ENCODE measurements around the gene FANCC.

The FANCC gene

DNA sequence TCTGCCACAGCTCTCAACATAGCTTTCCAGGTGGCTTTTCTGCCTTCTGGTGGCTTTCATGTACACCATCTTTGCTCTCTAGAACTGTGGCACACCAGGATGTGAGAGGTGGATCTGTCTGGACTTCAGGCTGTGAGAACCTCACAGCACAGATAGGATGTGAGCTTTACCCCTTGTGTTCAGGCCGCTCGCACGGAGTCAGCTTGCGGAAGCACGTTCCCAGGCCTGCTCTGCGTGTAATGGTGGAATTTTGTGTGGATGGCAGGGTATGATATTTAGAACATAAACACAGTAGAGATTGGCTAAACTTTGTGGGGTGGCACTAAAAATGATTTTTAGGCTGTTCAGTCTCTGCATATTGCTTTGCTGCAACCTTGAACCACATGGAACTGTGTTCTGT is 250.5 kb downstream of the FANCC start:
- Histone ChIP-seq H3K4me2 (ENCODE audit: insufficient read depth, low read length) (no peak overlapping the region), H3K4me1 (ENCODE audit: insufficient read depth, low read length) (no peaks in the 10 kb centered on the region), H4K20me1 (ENCODE audit: insufficient read depth, low read length) (no peaks in the 10 kb centered on the region), H3K9me3 (ENCODE audit: insufficient read depth, low read length, severe bottlenecking) (no peaks in the 10 kb centered on the region), H3K27me3 (ENCODE audit: insufficient read depth, low read length, poor library complexity) (no peaks in the 10 kb centered on the region), H3K79me2 (ENCODE audit: insufficient read depth, low read length) (no peaks in the 10 kb centered on the region), H3K36me3 (ENCODE audit: insufficient read depth, low read length) (no peaks in the 10 kb centered on the region), H2AFZ (ENCODE audit: low read depth, low read length) (no peak overlapping the region), H3K9ac (ENCODE audit: low read depth, low read length) (no peak overlapping the region), H3K27ac (ENCODE audit: low read length) (no peak overlapping the region), H3K4me3 (ENCODE audit: low read depth in 1 of 2, low read length in 2 of 2) (no peak overlapping the region)
- DNase-seq (no peak), ATAC-seq (ENCODE audit: insufficient read depth, low read depth) (no peak)
- TF ChIP-seq EZH2 (IDR thresholded peaks at IDR 0.05; ENCODE audit: borderline replicate concordance, low read depth, low read length, severe bottlenecking) = no peak
- TF ChIP-seq, protein P1, sequence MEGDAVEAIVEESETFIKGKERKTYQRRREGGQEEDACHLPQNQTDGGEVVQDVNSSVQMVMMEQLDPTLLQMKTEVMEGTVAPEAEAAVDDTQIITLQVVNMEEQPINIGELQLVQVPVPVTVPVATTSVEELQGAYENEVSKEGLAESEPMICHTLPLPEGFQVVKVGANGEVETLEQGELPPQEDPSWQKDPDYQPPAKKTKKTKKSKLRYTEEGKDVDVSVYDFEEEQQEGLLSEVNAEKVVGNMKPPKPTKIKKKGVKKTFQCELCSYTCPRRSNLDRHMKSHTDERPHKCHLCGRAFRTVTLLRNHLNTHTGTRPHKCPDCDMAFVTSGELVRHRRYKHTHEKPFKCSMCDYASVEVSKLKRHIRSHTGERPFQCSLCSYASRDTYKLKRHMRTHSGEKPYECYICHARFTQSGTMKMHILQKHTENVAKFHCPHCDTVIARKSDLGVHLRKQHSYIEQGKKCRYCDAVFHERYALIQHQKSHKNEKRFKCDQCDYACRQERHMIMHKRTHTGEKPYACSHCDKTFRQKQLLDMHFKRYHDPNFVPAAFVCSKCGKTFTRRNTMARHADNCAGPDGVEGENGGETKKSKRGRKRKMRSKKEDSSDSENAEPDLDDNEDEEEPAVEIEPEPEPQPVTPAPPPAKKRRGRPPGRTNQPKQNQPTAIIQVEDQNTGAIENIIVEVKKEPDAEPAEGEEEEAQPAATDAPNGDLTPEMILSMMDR (IDR thresholded peaks at IDR 0.05; ENCODE audit: borderline replicate concordance, extremely low read depth, low read length, poor library complexity, severe bottlenecking) = no peak

DNA sequence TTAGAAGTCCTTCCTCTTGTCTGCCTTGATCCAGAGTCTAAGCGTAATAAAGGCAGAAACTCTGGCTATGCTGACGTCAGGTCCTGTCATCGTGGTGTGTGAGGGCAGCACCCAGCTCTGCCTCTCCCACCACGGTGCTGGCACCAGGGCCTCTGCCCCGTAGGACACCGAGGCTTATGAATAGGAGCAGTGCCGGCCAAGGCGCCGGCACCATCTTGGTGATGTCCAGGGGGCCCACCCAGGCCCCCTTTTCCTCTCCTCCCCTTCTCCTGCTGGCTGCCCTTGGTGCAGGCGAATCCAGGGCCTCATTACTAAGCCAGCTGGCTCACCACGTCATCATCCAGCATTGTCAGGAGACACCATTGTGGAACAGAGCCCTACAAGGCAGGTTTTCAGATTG is 252.3 kb downstream of the FANCC start:
- Histone ChIP-seq H3K27me3 (ENCODE audit: insufficient read depth, low read length, poor library complexity) (no peaks in the 10 kb centered on the region), H3K79me2 (ENCODE audit: insufficient read depth, low read length) (no peaks in the 10 kb centered on the region), H3K36me3 (ENCODE audit: insufficient read depth, low read length) (no peaks in the 10 kb centered on the region), H3K9ac (ENCODE audit: low read depth, low read length) (no peak overlapping the region), H2AFZ (ENCODE audit: low read depth, low read length) (no peak overlapping the region), H3K4me2 (ENCODE audit: insufficient read depth, low read length) (no peak overlapping the region), H3K9me3 (ENCODE audit: insufficient read depth, low read length, severe bottlenecking) (no peaks in the 10 kb centered on the region), H3K4me1 (ENCODE audit: insufficient read depth, low read length) (no peaks in the 10 kb centered on the region), H3K27ac (ENCODE audit: low read length) (no peak overlapping the region), H4K20me1 (ENCODE audit: insufficient read depth, low read length) (no peaks in the 10 kb centered on the region), H3K4me3 (ENCODE audit: low read depth in 1 of 2, low read length in 2 of 2) (no peak overlapping the region)
- DNase-seq (no peak), ATAC-seq (ENCODE audit: insufficient read depth, low read depth) (no peak)
- TF ChIP-seq, protein P1 (IDR thresholded peaks at IDR 0.05; ENCODE audit: borderline replicate concordance, extremely low read depth, low read length, poor library complexity, severe bottlenecking) = no peak
- TF ChIP-seq EZH2 (IDR thresholded peaks at IDR 0.05; ENCODE audit: borderline replicate concordance, low read depth, low read length, severe bottlenecking) = no peak

DNA sequence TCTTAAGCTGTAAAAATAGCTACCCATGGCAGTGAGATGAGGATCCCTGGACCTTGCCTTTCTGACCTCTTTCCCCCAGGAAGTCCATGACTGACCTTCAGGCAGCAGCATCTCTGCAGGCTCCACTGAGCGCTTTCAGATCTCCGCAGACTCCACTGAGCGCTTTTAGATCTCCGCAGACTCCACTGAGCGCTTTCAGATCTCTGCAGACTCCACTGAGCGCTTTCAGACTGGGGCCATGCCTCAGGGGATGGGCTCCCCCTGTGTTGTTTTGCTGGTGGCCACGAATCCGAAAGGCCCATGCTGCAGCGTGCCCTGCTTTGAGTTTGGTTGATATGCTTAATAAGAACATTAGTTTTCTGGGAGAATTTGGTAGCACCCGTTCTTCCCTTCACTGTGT is 254.2 kb downstream of the FANCC start:
- no peak overlapping the region for H3K4me2 ChIP-seq (ENCODE audit: insufficient read depth, low read length)
- H3K9ac ChIP-seq (ENCODE audit: low read depth, low read length) = no peak overlapping the region
- H3K9me3 ChIP-seq (ENCODE audit: insufficient read depth, low read length, severe bottlenecking) = no peaks in the 10 kb centered on the region
- H3K36me3 ChIP-seq (ENCODE audit: insufficient read depth, low read length) = no peaks in the 10 kb centered on the region
- ATAC-seq (ENCODE audit: insufficient read depth, low read depth) = no peak
- no peaks in the 10 kb centered on the region for H3K27me3 ChIP-seq (ENCODE audit: insufficient read depth, low read length, poor library complexity)
- no peaks in the 10 kb centered on the region for H3K79me2 ChIP-seq (ENCODE audit: insufficient read depth, low read length)
- TF ChIP-seq, protein P1 (IDR thresholded peaks at IDR 0.05; ENCODE audit: borderline replicate concordance, extremely low read depth, low read length, poor library complexity, severe bottlenecking) = no peak
- TF ChIP-seq EZH2 (IDR thresholded peaks at IDR 0.05; ENCODE audit: borderline replicate concordance, low read depth, low read length, severe bottlenecking) = no peak
- H4K20me1 ChIP-seq (ENCODE audit: insufficient read depth, low read length) = no peaks in the 10 kb centered on the region
- DNase-seq = no peak
- H2AFZ ChIP-seq (ENCODE audit: low read depth, low read length) = no peak overlapping the region
- H3K27ac ChIP-seq (ENCODE audit: low read length) = no peak overlapping the region
- no peaks in the 10 kb centered on the region for H3K4me1 ChIP-seq (ENCODE audit: insufficient read depth, low read length)
- no peak overlapping the region for H3K4me3 ChIP-seq (ENCODE audit: low read depth in 1 of 2, low read length in 2 of 2)

DNA sequence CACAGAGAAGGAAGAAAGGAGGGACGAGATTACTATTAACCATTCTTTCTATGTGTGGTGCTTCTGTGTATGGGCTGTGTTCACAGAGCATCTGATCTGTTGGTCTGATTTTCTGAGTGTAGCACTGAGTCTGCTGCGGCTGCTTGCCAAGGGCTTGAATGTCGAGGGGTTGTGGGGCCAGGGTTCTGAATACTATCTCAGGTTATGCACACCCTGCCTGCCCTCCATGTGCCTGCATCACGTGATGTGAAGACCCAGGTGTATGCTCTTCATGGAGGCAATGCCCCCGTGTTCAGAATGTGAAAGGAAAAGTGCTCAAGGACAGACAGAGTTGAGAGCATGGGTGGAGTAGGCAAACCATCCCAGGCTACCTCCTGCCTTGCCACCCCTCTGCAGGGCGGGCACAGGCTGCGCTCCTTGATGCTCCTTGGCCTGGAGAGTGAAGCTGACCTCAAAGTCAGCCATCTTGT is 254.9 kb downstream of the FANCC start:
- no peak overlapping the region for H3K4me3 ChIP-seq (ENCODE audit: low read depth in 1 of 2, low read length in 2 of 2)
- H3K27ac ChIP-seq (ENCODE audit: low read length) = no peak overlapping the region
- H3K9ac ChIP-seq (ENCODE audit: low read depth, low read length) = no peak overlapping the region
- ATAC-seq (ENCODE audit: insufficient read depth, low read depth) (no peak), DNase-seq (no peak)
- H3K9me3 ChIP-seq (ENCODE audit: insufficient read depth, low read length, severe bottlenecking) = no peaks in the 10 kb centered on the region
- no peaks in the 10 kb centered on the region for H3K27me3 ChIP-seq (ENCODE audit: insufficient read depth, low read length, poor library complexity)
- no peaks in the 10 kb centered on the region for H3K36me3 ChIP-seq (ENCODE audit: insufficient read depth, low read length)
- TF ChIP-seq, protein P1 (IDR thresholded peaks at IDR 0.05; ENCODE audit: borderline replicate concordance, extremely low read depth, low read length, poor library complexity, severe bottlenecking) = no peak
- no peak for TF ChIP-seq EZH2 (IDR thresholded peaks at IDR 0.05; ENCODE audit: borderline replicate concordance, low read depth, low read length, severe bottlenecking)
- no peak overlapping the region for H3K4me2 ChIP-seq (ENCODE audit: insufficient read depth, low read length)
- H3K4me1 ChIP-seq (ENCODE audit: insufficient read depth, low read length) = no peaks in the 10 kb centered on the region
- no peaks in the 10 kb centered on the region for H3K79me2 ChIP-seq (ENCODE audit: insufficient read depth, low read length)
- H4K20me1 ChIP-seq (ENCODE audit: insufficient read depth, low read length) = no peaks in the 10 kb centered on the region
- H2AFZ ChIP-seq (ENCODE audit: low read depth, low read length) = no peak overlapping the region

Measured in DND-41 (cell line).